Naive thymus-derived CD4-positive, alpha-beta T cell (primary cell): ENCODE data around the gene FSD1. TPM values are rescaled to one million over a fixed set of nuclear protein-coding genes. Genes with fewer than 3 reads are reported as not detected.
"Not testable (repeated sequence)": the region's sequence is repeated elsewhere in the genome, so short reads cannot be mapped to it uniquely, and the experiment has no call there.

Experiments used
- ATAC-seq: fragments of 150-1000 bp; cut with Tn5 transposase; 2 replicates; pipeline ENCODE4 v1.10.0; 2021; ENCODE audit warnings: mild to moderate bottlenecking, moderate library complexity
- CTCF ChIA-PET: fragments of 350-600 bp; sonication (Branson Sonifier 250); formaldehyde crosslinking; loops from one replicate; lab custom pipeline; 2021; ENCODE audit warnings: antibody characterized with exemption; lab: Charles Lee
- POLR2A ChIA-PET: fragments of 350-600 bp; sonication (Branson Sonifier 250); formaldehyde crosslinking; loops from one replicate; lab custom pipeline; 2021; ENCODE audit warnings: antibody characterized with exemption, inconsistent platforms; lab: Charles Lee
- DNase-seq, 9 donors: peaks; one replicate each; pipeline versions ENCODE4 v3.0.0 to v3.0.0-alpha.2; 2020 to 2022; ENCODE audit warnings: mixed read lengths in 1 of 9
- H3K27ac ChIP-seq: one replicate; pipeline ENCODE4 v1.7.0; 2013; ENCODE audit warnings: mild to moderate bottlenecking, low read depth, low read length, moderate library complexity
- H3K27me3 ChIP-seq, 2 donors: one replicate each; pipeline ENCODE4 v1.7.0; 2013; ENCODE audit warnings: low read length in 2 of 2, mild to moderate bottlenecking in 2 of 2, moderate library complexity in 2 of 2; ENCODE audit not compliant: control insufficient read depth in 2 of 2, insufficient read depth in 2 of 2
- H3K36me3 ChIP-seq, 3 experiments: 1 replicate in 2 of 3; 2 replicates in 1 of 3; pipeline ENCODE4 v1.7.0; 2013; ENCODE audit warnings: low read length in 3 of 3, mild to moderate bottlenecking in 3 of 3, moderate library complexity in 1 of 3; ENCODE audit not compliant: insufficient read depth in 3 of 3, control insufficient read depth in 2 of 3
- H3K4me1 ChIP-seq, 2 donors: one replicate each; pipeline ENCODE4 v1.7.0; 2013; ENCODE audit warnings: low read length in 2 of 2, mild to moderate bottlenecking in 2 of 2, moderate library complexity in 1 of 2; ENCODE audit not compliant: control insufficient read depth in 2 of 2, insufficient read depth in 2 of 2
- H3K4me3 ChIP-seq: 2 replicates; pipeline ENCODE4 v1.7.0; 2013; ENCODE audit warnings: mild to moderate bottlenecking, low read length
- H3K9me3 ChIP-seq, 3 experiments: 1 replicate in 2 of 3; 2 replicates in 1 of 3; pipeline ENCODE4 v1.7.0; 2013; ENCODE audit warnings: low read length in 3 of 3; ENCODE audit not compliant: control insufficient read depth in 2 of 3
- H3K27ac Mint-ChIP-seq, 9 donors: one replicate each; pipeline ENCODE4 v1.8.0; 2020 to 2022; ENCODE audit warnings: mixed read lengths in 9 of 9, mild to moderate bottlenecking in 8 of 9, moderate library complexity in 5 of 9, inconsistent platforms in 2 of 9
- H3K27me3 Mint-ChIP-seq, 5 donors: one replicate each; pipeline ENCODE4 v1.8.0; 2021 to 2022; ENCODE audit warnings: mixed read lengths in 5 of 5, mild to moderate bottlenecking in 1 of 5
- H3K36me3 Mint-ChIP-seq, 5 donors: one replicate each; pipeline ENCODE4 v1.8.0; 2020 to 2022; ENCODE audit warnings: mixed read lengths in 5 of 5, mild to moderate bottlenecking in 3 of 5, inconsistent platforms in 1 of 5
- H3K4me1 Mint-ChIP-seq, 7 donors: one replicate each; pipeline ENCODE4 v1.8.0; 2020 to 2022; ENCODE audit warnings: mixed read lengths in 7 of 7, mild to moderate bottlenecking in 3 of 7, inconsistent platforms in 1 of 7
- H3K4me3 Mint-ChIP-seq, 10 donors: one replicate each; pipeline ENCODE4 v1.8.0; 2020 to 2022; ENCODE audit warnings: mild to moderate bottlenecking in 10 of 10, mixed read lengths in 10 of 10, moderate library complexity in 6 of 10, inconsistent platforms in 2 of 10
- H3K9me3 Mint-ChIP-seq, 11 donors: one replicate each; pipeline ENCODE4 v1.8.0; 2020 to 2022; ENCODE audit warnings: mixed read lengths in 11 of 11, mild to moderate bottlenecking in 4 of 11, inconsistent platforms in 1 of 11, moderate library complexity in 1 of 11
- intact Hi-C, 2 donors: fragments of 100-400 bp; cut with micrococcal nuclease; formaldehyde crosslinking; loops; one replicate each; pipeline ENCODE4 v1.15.1; 2023
- polyA plus RNA-seq, 2 donors: library from polyadenylated mRNA; unstranded; fragments of 300-500 nt; fragmentation: Illumina TruSeq; gene quantifications; one replicate each; pipeline ENCODE4 v1.2.3, GENCODE V29; 2021
- total RNA-seq, 6 experiments: library from RNA in 5 of 6; stranded (reverse) in 5 of 6; gene quantifications; 1 replicate in 5 of 6; 2 replicates in 1 of 6; pipeline ENCODE4 v1.2.3 and lab custom pipeline; 2021 to 2026

The FSD1 gene
- total and polyA plus RNA-seq, 7 experiments from 2014 or later, result 0.95 to 18.9 (median 2.3) TPM

- intact Hi-C loops, result no loop called here
- H3K36me3 Mint-ChIP-seq, result peaks cover 0 to 7% (median 0%) of the 10 kb centered on the region in 5 donors
- Histone ChIP-seq H3K36me3 (no peaks in the 10 kb centered on the region), H3K4me1 (peaks cover 0 to 8% of the 10 kb centered on the region in 2 donors), H3K27ac (no peak overlapping the region), H3K4me3 (no peak overlapping the region), H3K9me3 (no peaks in the 10 kb centered on the region), H3K27me3 (peaks cover 0 to 7% of the 10 kb centered on the region in 2 donors)
- ChIA-PET CTCF (no interaction called here), POLR2A (no interaction called here)
- no peak overlapping the region for H3K4me3 Mint-ChIP-seq
- ATAC-seq, result no peak
- H3K4me1 Mint-ChIP-seq, result peaks cover 0 to 6% (median 0%) of the 10 kb centered on the region in 7 donors
- DNase-seq, result no peak
- H3K27me3 Mint-ChIP-seq, result peaks cover 4 to 20% (median 10%) of the 10 kb centered on the region in 5 donors
- peak overlapping the region in 1 of 9 donors; percentile 63 for H3K27ac Mint-ChIP-seq
- H3K9me3 Mint-ChIP-seq, result no peaks in the 10 kb centered on the region
Measured at GRCh38 chr19:4284176-4284958, 20.0 kb upstream of the FSD1 start.

GRCh38 chr19:4284974-4285373, 19.4 kb upstream of the FSD1 start:
- H3K4me3 ChIP-seq, result no peak overlapping the region
- peaks cover 0 to 4% of the 10 kb centered on the region in 2 donors for H3K27me3 ChIP-seq
- ChIA-PET CTCF (no interaction called here), POLR2A (no interaction called here)
- peaks cover 0 to 7% (median 0%) of the 10 kb centered on the region in 5 donors for H3K36me3 Mint-ChIP-seq
- intact Hi-C loops, result no loop called here
- no peak overlapping the region for H3K27ac Mint-ChIP-seq
- peaks cover 0 to 2% of the 10 kb centered on the region in 2 donors for H3K4me1 ChIP-seq
- no peaks in the 10 kb centered on the region for H3K9me3 ChIP-seq
- no peak for ATAC-seq
- no peak overlapping the region for H3K4me3 Mint-ChIP-seq
- peaks cover 0 to 3% (median 0%) of the 10 kb centered on the region in 7 donors for H3K4me1 Mint-ChIP-seq
- H3K27ac ChIP-seq, result no peak overlapping the region
- no peak for DNase-seq
- H3K9me3 Mint-ChIP-seq, result no peaks in the 10 kb centered on the region
- peaks cover under 1 to 16% (median 10%) of the 10 kb centered on the region in 5 donors for H3K27me3 Mint-ChIP-seq
- H3K36me3 ChIP-seq, result no peaks in the 10 kb centered on the region

GRCh38 chr19:4286141-4286540, 18.3 kb upstream of the FSD1 start:
- H3K36me3 ChIP-seq, H3K27ac ChIP-seq, POLR2A ChIA-PET, H3K4me3 Mint-ChIP-seq, H3K4me1 Mint-ChIP-seq, H3K27me3 Mint-ChIP-seq, H3K4me1 ChIP-seq, H3K9me3 ChIP-seq, CTCF ChIA-PET, intact Hi-C loops, H3K27me3 ChIP-seq, H3K36me3 Mint-ChIP-seq, DNase-seq, ATAC-seq, H3K4me3 ChIP-seq, H3K9me3 Mint-ChIP-seq: not testable (repeated sequence)
- peak overlapping the region in 1 of 9 donors; percentile 14 for H3K27ac Mint-ChIP-seq

GRCh38 chr19:4288091-4288777, 16.2 kb upstream of the FSD1 start:
- intact Hi-C loops, result no loop called here
- H3K27ac Mint-ChIP-seq, result no peak overlapping the region
- peaks cover 0 to 3% (median 0%) of the 10 kb centered on the region in 7 donors for H3K4me1 Mint-ChIP-seq

GRCh38 chr19:4291184-4291732, 13.1 kb upstream of the FSD1 start:
- H3K4me3 Mint-ChIP-seq, result no peak overlapping the region
- H3K4me1 ChIP-seq, result no peaks in the 10 kb centered on the region
- no peaks in the 10 kb centered on the region for H3K4me1 Mint-ChIP-seq
- intact Hi-C loops, result no loop called here
- H3K9me3 Mint-ChIP-seq, result peaks cover 0 to 1% (median 0%) of the 10 kb centered on the region in 11 donors
- ChIA-PET CTCF (no interaction called here), POLR2A (interaction anchor here (1.4 kb wide), 1 partner anchor 47 kb away, joined by 4 read pairs; the partner anchor contains the start of gene STAP2)
- H3K4me3 ChIP-seq, result no peak overlapping the region
- peaks cover 0 to 13% (median 0%) of the 10 kb centered on the region in 5 donors for H3K36me3 Mint-ChIP-seq
- H3K27me3 ChIP-seq, result no peaks in the 10 kb centered on the region
- H3K27me3 Mint-ChIP-seq, result no peaks in the 10 kb centered on the region
- H3K27ac ChIP-seq, result no peak overlapping the region
- no peak for ATAC-seq
- H3K27ac Mint-ChIP-seq, result no peak overlapping the region
- H3K9me3 ChIP-seq, result no peaks in the 10 kb centered on the region
- no peak for DNase-seq
- peaks cover 0 to 30% (median 0%) of the 10 kb centered on the region in 3 experiments for H3K36me3 ChIP-seq

More at GRCh38 chr19:4288091-4288777, 16.2 kb upstream of the FSD1 start:
- H3K4me3 ChIP-seq, result no peak overlapping the region
- H3K4me1 ChIP-seq, result no peaks in the 10 kb centered on the region
- Mint-ChIP-seq H3K9me3 (no peaks in the 10 kb centered on the region), H3K27me3 (no peaks in the 10 kb centered on the region), H3K36me3 (peaks cover 0 to 7% (median 0%) of the 10 kb centered on the region in 5 donors), H3K4me3 (no peak overlapping the region)
- no peak for ATAC-seq
- CTCF ChIA-PET, result no interaction called here
- H3K9me3 ChIP-seq, result no peaks in the 10 kb centered on the region
- H3K27me3 ChIP-seq, result no peaks in the 10 kb centered on the region
- DNase-seq, result no peak
- H3K36me3 ChIP-seq, result peaks cover 0 to 7% (median 0%) of the 10 kb centered on the region in 3 experiments
- H3K27ac ChIP-seq, result no peak overlapping the region
- POLR2A ChIA-PET, result no interaction called here

- no peak for DNase-seq
- Histone ChIP-seq H3K4me1 (no peaks in the 10 kb centered on the region), H3K27me3 (no peaks in the 10 kb centered on the region), H3K4me3 (no peak overlapping the region), H3K36me3 (peaks cover 0 to 37% (median 0%) of the 10 kb centered on the region in 3 experiments), H3K27ac (no peak overlapping the region), H3K9me3 (no peaks in the 10 kb centered on the region)
- H3K4me3 Mint-ChIP-seq, result no peak overlapping the region
- POLR2A ChIA-PET, result interaction anchor here (1.4 kb wide), 1 partner anchor 46 kb away, joined by 4 read pairs; the partner anchor contains the start of gene STAP2
- H3K36me3 Mint-ChIP-seq, result peaks cover 0 to 16% (median 0%) of the 10 kb centered on the region in 5 donors
- peaks cover 0 to 1% (median 0%) of the 10 kb centered on the region in 11 donors for H3K9me3 Mint-ChIP-seq
- H3K27me3 Mint-ChIP-seq, result no peaks in the 10 kb centered on the region
- no peak overlapping the region for H3K27ac Mint-ChIP-seq
- CTCF ChIA-PET, result interaction anchor here (0.9 kb wide), 1 partner anchor 60 kb away, joined by 4 read pairs; no protein-coding TSS in a partner anchor
- ATAC-seq, result no peak
- intact Hi-C loops, result no loop called here
- peaks cover 0 to 9% (median 0%) of the 10 kb centered on the region in 7 donors for H3K4me1 Mint-ChIP-seq
Measured at GRCh38 chr19:4292515-4292914, 11.9 kb upstream of the FSD1 start.
